Measurements from ENCODE around the gene AANAT. TPM values are rescaled to one million over a fixed set of nuclear protein-coding genes. Genes with fewer than 3 reads are reported as not detected.

AANAT gene
- not detected for total RNA-seq

GRCh38 chr17:76467366-76467765 lies at the start of gene AANAT:
Gene AANAT (plus strand): TSS chr17:76467603. CDS start chr17:76468747, 1,144 bp downstream.
- DNase-seq (ENCODE audit: low spot score in 2 of 2) (no peak), FAIRE-seq (no peak)

GRCh38 chr17:76419576-76420260 lies 47.7 kb upstream of the AANAT start:
- FAIRE-seq (no peak), DNase-seq (ENCODE audit: low spot score in 2 of 2) (no peak)

DNA sequence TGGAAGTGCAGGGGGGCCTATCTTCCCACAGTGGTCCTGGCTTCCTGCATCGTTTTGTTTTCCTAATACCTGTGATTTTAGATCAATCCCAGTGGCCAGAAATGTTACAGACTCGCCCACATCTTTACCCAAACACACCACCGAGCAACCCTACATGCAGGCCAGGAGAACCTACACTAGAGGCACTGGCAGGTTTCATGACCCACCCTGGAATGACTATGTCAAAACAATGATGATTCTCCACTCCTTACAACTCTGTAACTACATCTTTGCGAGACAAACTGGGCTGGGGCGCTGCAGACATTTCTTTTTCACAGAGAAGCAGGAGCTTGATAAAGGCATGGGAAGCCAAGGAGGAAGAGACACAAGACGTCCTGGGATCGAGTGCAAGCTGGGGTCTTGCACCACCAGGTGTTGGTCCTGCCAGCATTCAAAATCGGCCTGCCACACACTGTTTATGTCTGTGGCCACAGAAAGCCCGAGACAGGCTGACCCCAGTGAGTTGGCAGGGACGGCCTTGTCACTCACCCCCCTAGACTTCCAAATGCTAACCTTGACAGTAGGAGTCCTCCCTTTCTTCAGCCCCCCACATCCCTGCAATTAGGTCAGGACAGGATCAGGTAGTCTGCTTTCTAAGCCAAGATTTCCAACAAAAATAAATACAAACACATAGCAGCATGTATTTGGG lies 46.9 kb upstream of the AANAT start:
- FAIRE-seq (no peak), DNase-seq (ENCODE audit: low spot score in 2 of 2) (no peak)

GRCh38 chr17:76421044-76421407 lies 46.4 kb upstream of the AANAT start:
- DNase-seq (ENCODE audit: low spot score in 2 of 2) (no peak), FAIRE-seq (no peak)

GRCh38 chr17:76422406-76422805 lies 45.0 kb upstream of the AANAT start:
- DNase-seq (ENCODE audit: low spot score in 2 of 2) (no peak), FAIRE-seq (no peak)

DNA sequence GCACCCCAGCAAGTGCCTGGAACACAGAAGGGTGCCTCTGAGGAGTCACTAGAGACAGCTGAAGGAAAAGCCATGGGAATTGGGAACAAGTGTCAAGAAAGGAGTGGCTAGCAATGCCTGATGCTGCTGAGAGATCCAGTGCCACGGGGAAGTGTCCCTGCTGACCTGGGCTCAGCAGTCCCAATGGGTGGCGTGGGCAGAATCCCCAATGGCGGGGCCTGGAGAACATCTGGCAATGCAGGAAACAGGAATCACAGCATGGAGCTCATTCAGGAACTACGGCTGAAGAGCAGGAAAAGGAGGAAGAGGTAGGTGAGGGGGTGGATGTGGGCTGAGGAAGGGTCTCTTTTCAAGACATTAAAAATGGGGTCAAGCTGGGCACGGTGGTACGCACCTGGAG lies 44.5 kb upstream of the AANAT start:
- FAIRE-seq = no peak
- DNase-seq (ENCODE audit: low spot score in 2 of 2) = no peak

DNA sequence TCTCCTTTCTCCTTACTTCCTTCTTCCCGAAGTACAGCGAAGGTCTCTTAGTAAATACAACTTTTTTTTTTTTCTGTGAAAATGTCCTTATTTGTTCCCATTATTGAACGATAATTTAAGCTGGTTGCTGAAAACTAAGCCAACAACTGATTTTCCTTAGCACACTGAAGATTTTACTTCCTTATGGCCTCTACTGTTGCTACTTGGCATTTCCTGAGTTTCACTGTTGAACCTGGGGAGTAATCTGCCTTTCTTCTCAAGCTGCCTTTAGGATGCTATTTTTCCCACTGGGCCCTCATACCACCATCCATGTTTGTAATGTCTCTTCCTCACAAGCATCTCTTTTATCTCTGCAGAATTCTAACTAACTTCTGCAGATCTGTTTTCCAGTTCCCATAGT lies 40.5 kb upstream of the AANAT start:
- no peak for FAIRE-seq
- no peak for DNase-seq (ENCODE audit: low spot score in 2 of 2)

- FAIRE-seq (no peak), DNase-seq (ENCODE audit: low spot score in 2 of 2) (no peak)
These were observed 39.7 kb upstream of the AANAT start for GRCh38 chr17:76427501-76428231.

- DNase-seq (ENCODE audit: low spot score in 2 of 2) (no peak), FAIRE-seq (no peak)
These were observed 38.9 kb upstream of the AANAT start for GRCh38 chr17:76428511-76428910.

GRCh38 chr17:76431509-76431908 lies 35.9 kb upstream of the AANAT start:
- no peak for DNase-seq (ENCODE audit: low spot score in 2 of 2)

GRCh38 chr17:76432004-76432403 lies 35.4 kb upstream of the AANAT start:
- DNase-seq (ENCODE audit: low spot score in 2 of 2) (no peak), FAIRE-seq (no peak)

More at GRCh38 chr17:76431509-76431908, 35.9 kb upstream of the AANAT start:
- no peak for FAIRE-seq

DNA sequence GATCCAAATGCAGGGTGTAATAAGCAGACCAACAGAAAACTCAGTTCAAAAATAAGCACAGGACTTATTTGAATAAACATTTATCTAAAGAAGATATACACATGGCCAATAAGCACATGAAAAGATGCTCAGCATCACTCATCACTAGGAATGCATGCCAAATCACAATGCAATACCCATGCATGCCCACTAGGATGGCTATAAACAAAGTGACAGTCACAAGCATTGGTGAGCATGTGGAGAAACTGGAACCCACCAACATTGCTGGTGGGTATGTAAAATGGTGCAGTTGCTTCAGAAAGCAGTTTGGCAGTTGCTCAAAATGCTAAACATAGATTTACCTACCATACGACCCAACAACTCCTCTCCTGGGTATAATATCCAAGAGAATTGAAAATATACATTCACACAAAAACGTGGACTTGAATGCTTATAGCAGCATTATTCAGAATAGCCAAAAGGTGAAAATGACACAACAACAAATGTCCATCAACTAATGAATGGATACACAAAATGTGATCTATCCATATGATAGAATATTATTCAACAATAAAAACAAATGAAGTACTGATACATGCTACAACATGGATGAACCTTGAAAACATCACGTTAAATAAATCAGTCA lies 34.6 kb upstream of the AANAT start:
- DNase-seq (ENCODE audit: low spot score in 2 of 2) = no peak
- FAIRE-seq = no peak

GRCh38 chr17:76433693-76434092 lies 33.7 kb upstream of the AANAT start:
- FAIRE-seq (no peak), DNase-seq (ENCODE audit: low spot score in 2 of 2) (no peak)

GRCh38 chr17:76434870-76435269 lies 32.5 kb upstream of the AANAT start:
- FAIRE-seq (no peak), DNase-seq (ENCODE audit: low spot score in 2 of 2) (no peak)

DNA sequence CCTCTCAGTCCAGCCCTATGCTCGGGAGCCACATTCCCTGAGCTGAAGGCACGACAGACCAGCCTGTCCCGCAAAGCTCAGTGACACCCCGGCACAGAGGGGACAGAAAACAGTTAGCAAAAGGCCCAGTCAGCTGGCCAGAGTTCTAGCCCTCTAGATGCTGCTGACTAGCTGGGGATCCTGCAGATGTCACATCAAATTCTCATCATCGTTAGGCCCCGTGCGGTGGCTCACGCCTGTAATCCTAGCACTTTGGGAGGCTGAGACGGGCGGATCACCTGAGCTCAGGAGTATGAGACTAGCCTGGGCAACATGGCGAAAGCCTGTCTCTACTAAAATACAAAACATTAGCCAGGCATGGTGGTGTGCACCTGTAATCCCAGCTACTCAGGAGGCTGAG lies 31.7 kb upstream of the AANAT start:
- DNase-seq (ENCODE audit: low spot score in 2 of 2) (no peak), FAIRE-seq (no peak)

- FAIRE-seq = no peak
- no peak for DNase-seq (ENCODE audit: low spot score in 2 of 2)
These were observed 29.7 kb upstream of the AANAT start for GRCh38 chr17:76437467-76438402.

DNA sequence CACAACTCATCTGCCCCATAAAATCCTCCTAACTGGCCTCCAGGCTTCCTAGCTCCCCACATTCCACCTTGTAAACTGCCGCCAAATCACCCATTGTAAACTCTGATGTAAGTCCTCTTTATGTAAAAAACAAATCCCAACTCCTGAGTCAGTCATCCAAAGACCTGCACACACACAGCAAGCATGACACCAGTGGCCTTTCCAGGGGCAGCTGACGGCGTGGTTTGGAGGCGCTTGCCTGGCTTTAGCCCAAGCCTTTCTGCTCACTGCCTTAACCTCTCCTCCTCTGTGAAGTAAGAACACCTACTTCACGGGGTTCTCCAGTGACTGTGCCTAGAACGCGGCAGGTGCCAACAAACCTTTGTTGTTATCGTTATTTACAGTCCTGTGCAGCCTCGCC lies 28.5 kb upstream of the AANAT start:
- FAIRE-seq = no peak
- no peak for DNase-seq (ENCODE audit: low spot score in 2 of 2)

DNA sequence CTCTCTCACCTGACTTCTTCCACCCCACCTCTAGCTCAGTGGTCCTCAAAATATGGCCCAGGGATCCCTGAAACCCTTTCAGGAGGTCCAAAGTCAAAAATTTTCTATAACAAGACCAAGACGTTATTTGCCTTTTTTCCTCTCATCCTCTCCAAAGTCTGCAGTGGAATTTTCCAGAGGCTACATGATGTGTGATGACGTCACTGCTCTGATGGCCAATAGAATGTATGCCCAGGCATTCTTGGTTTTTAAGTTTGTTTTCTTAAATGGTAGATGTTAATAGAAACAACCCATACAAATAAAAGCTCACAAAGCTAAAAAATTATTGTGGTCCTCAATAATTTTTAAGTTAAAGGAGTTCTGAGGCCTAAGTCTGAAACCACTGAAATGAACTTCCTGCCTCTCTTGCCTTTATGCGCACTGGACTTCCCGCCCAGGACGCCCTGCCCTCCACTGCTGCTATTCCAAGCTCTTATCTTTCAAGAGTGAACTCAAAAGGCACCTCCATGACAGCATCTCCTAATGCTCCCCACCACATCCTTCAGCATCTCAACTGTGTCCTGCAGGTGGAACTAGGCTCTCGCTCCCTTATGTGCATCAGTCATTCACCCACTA lies 28.0 kb upstream of the AANAT start:
- FAIRE-seq (no peak), DNase-seq (ENCODE audit: low spot score in 2 of 2) (no peak)

DNA sequence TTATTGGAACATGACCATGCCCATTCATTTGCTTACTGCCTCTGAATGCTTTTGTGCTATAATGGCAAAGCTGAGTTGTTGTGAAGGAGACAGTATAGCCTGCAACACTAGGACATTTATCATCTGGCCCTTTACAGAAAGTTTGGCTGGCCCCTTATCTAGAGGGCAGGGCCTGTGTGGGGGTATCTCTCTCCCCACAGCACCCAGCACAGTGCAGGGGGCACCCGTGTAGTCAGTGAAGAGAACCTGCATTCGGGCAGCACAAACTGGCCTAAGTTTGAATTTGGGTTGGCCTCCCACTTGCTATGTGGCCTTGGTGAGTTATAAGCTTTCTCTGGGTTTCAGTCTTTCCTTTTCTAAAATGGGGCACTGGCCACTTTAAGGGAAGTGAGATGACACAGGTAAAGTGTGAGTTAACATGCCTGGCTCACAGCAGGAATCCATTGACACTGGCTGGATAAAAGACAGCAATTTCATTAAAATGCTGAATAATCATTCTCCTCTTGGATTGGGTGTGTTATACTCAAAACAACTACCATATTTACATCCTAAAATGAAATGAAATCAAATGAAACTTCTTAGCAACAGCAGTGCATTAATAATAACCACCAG lies 26.5 kb upstream of the AANAT start:
- DNase-seq (ENCODE audit: low spot score in 2 of 2) = no peak
- FAIRE-seq = no peak

All from frontal cortex (tissue), 4 donors.